Stimulated activated CD4-positive, alpha-beta T cell treated with anti-CD3 and anti-CD28 coated beads, Interleukin-15, amount 100 ng/mL, for 1 hour (primary cell): ENCODE data around the gene ACO2.
"Not testable (repeated sequence)": the region's sequence is repeated elsewhere in the genome, so short reads cannot be mapped to it uniquely, and the experiment has no call there.

Source experiments
- DNase-seq, 2 donors: peaks; one replicate each; pipeline ENCODE4 v3.0.0-alpha.2; 2020; ENCODE audit warnings: low read depth in 1 of 2, low spot score in 1 of 2

The ACO2 gene

GRCh38 chr22:41468381-41469217 is at the start of gene ACO2, which contains the start of gene PHF5A:
ACO2 (plus strand) TSS chr22:41469117; CDS start chr22:41469147, 30 bp downstream.
PHF5A (minus strand) TSS chr22:41468692; CDS start chr22:41468653, 39 bp downstream.
- DNase-seq, result peak; percentile 96 to 97

- no peak for DNase-seq
Measured at GRCh38 chr22:41425660-41426365, 43.1 kb upstream of the ACO2 start.

GRCh38 chr22:41429232-41429950 is 39.5 kb upstream of the ACO2 start:
- DNase-seq, result no peak

- DNase-seq, result no peak
Measured at GRCh38 chr22:41429951-41430332, 39.0 kb upstream of the ACO2 start.

GRCh38 chr22:41431656-41432055 is 37.3 kb upstream of the ACO2 start:
- no peak for DNase-seq

- not testable (repeated sequence) for DNase-seq
Measured at GRCh38 chr22:41433480-41433879, 35.4 kb upstream of the ACO2 start.

- DNase-seq, result not testable (repeated sequence)
Measured at GRCh38 chr22:41434361-41435003, 34.4 kb upstream of the ACO2 start.

GRCh38 chr22:41435560-41435959 is 33.4 kb upstream of the ACO2 start:
- no peak for DNase-seq

- no peak for DNase-seq
Measured at GRCh38 chr22:41436322-41437113, 32.4 kb upstream of the ACO2 start.

- DNase-seq, result no peak
Measured at GRCh38 chr22:41437198-41437597, 31.7 kb upstream of the ACO2 start.

GRCh38 chr22:41440511-41440910 is 28.4 kb upstream of the ACO2 start:
- not testable (repeated sequence) for DNase-seq

- no peak for DNase-seq
Measured at GRCh38 chr22:41442240-41442792, 26.6 kb upstream of the ACO2 start.

- DNase-seq, result peak; percentile 66 to 70
Measured at GRCh38 chr22:41444360-41445128, 24.4 kb upstream of the ACO2 start.

- no peak for DNase-seq
Measured at GRCh38 chr22:41445129-41446056, 23.5 kb upstream of the ACO2 start.

GRCh38 chr22:41446057-41446501 is 22.8 kb upstream of the ACO2 start:
- no peak for DNase-seq

- peak; percentile 93 to 94 for DNase-seq
Measured at GRCh38 chr22:41446639-41447434, 22.1 kb upstream of the ACO2 start, which contains the start of gene TOB2. TOB2 (minus strand) TSS chr22:41446801; CDS start chr22:41437345, 9,456 bp downstream.
